Measurements from ENCODE around the gene RNASET2. TPM values are rescaled to one million over a fixed set of nuclear protein-coding genes. Genes with fewer than 3 reads are reported as not detected.

Gene RNASET2
- total RNA-seq, 1 donor from 2014 or later = 32.3 TPM

- H3K4me3 Mint-ChIP-seq = no peak overlapping the region
- TF ChIP-seq, protein P1, sequence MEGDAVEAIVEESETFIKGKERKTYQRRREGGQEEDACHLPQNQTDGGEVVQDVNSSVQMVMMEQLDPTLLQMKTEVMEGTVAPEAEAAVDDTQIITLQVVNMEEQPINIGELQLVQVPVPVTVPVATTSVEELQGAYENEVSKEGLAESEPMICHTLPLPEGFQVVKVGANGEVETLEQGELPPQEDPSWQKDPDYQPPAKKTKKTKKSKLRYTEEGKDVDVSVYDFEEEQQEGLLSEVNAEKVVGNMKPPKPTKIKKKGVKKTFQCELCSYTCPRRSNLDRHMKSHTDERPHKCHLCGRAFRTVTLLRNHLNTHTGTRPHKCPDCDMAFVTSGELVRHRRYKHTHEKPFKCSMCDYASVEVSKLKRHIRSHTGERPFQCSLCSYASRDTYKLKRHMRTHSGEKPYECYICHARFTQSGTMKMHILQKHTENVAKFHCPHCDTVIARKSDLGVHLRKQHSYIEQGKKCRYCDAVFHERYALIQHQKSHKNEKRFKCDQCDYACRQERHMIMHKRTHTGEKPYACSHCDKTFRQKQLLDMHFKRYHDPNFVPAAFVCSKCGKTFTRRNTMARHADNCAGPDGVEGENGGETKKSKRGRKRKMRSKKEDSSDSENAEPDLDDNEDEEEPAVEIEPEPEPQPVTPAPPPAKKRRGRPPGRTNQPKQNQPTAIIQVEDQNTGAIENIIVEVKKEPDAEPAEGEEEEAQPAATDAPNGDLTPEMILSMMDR (conservative IDR thresholded peaks at IDR 0.05) = no peak
- H3K4me1 Mint-ChIP-seq (ENCODE audit: unreplicated experiment) = no peaks in the 10 kb centered on the region
- no peak for DNase-seq (ENCODE audit: extremely low spot score, unreplicated experiment)
- H3K9me3 Mint-ChIP-seq = no peaks in the 10 kb centered on the region
- no peaks in the 10 kb centered on the region for H3K27me3 Mint-ChIP-seq
- H3K36me3 Mint-ChIP-seq = peaks cover 21% of the 10 kb centered on the region
- no peak overlapping the region for H3K27ac Mint-ChIP-seq
Measured at GRCh38 chr6:166942393-166943168, 13.8 kb downstream of the RNASET2 start.

GRCh38 chr6:166940643-166941068 lies 15.7 kb downstream of the RNASET2 start:
- TF ChIP-seq, protein P1 (conservative IDR thresholded peaks at IDR 0.05) = no peak
- Mint-ChIP-seq H3K27ac (no peak overlapping the region), H3K27me3 (no peaks in the 10 kb centered on the region), H3K36me3 (peaks cover 23% of the 10 kb centered on the region), H3K4me1 (ENCODE audit: unreplicated experiment) (no peaks in the 10 kb centered on the region), H3K9me3 (no peaks in the 10 kb centered on the region), H3K4me3 (no peak overlapping the region)
- peak; percentile 32 for DNase-seq (ENCODE audit: extremely low spot score, unreplicated experiment)

DNA sequence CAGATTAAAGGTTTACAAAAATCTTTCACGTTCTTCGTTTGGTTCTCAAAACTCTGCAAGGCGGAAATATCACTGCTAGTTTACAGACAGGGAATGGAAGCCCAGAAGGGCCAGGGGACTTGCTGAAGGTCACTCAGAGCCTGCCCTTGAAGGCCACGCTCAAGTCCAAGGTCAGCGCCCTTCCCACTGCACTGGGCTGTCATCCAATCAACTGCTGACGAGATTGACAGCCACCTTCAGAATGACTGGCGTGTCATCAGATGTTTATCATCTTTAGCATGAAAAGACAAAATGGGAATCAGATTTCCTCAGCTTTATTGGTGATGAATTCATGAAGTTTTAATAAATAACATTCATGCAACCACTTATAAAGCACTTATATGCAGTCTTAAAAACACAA lies 16.5 kb downstream of the RNASET2 start:
- DNase-seq (ENCODE audit: extremely low spot score, unreplicated experiment) = peak; percentile 45
- Mint-ChIP-seq H3K4me1 (ENCODE audit: unreplicated experiment) (no peaks in the 10 kb centered on the region), H3K27me3 (no peaks in the 10 kb centered on the region), H3K4me3 (no peak overlapping the region), H3K27ac (no peak overlapping the region), H3K36me3 (peaks cover 19% of the 10 kb centered on the region), H3K9me3 (no peaks in the 10 kb centered on the region)
- TF ChIP-seq, protein P1 (conservative IDR thresholded peaks at IDR 0.05) = no peak

DNA sequence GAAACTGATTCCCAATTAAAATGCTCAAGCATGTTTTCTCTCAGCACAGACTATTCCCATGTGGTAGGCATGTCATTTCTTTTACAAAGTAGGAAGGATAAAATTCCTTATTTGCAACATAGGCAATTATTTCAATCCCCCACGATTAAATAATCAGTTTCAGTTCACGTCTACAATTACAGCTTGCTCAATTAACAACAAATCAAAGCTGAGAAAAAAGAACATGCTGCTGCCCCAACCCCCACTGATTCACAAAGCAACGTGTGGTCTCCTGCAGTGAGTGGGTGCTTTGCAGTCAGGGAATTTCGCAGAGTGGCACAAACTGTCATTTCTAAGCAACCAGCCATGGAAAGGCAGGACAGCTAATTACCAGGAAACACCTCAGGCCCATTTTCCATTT lies 17.0 kb downstream of the RNASET2 start:
- H3K4me1 Mint-ChIP-seq (ENCODE audit: unreplicated experiment) = no peaks in the 10 kb centered on the region
- peaks cover 19% of the 10 kb centered on the region for H3K36me3 Mint-ChIP-seq

DNA sequence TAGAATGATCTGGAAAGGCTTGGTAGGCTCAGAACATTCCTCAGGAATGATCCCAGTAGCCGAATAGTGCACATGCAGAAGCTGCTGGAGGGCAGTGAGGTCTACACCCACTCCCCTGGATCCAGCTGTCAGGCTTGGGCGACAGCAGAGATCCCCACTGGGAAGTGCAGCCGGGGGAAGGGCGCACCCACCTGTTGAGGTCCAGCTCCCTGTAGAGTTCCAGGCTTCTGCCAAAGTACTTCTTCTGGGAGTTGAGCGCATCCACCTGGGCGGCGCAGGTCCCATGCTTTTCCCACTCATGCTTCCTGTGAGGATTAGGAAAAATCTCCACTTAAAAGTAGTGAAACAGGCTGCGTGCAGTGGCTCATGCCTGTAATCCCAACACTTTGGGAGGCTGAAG lies 17.6 kb downstream of the RNASET2 start:
- peaks cover 19% of the 10 kb centered on the region for H3K36me3 Mint-ChIP-seq
- DNase-seq (ENCODE audit: extremely low spot score, unreplicated experiment) = peak; percentile 56
- no peak overlapping the region for H3K27ac Mint-ChIP-seq
- H3K9me3 Mint-ChIP-seq = no peaks in the 10 kb centered on the region
- H3K4me1 Mint-ChIP-seq (ENCODE audit: unreplicated experiment) = no peaks in the 10 kb centered on the region
- no peak overlapping the region for H3K4me3 Mint-ChIP-seq
- TF ChIP-seq, protein P1 (conservative IDR thresholded peaks at IDR 0.05) = no peak
- no peaks in the 10 kb centered on the region for H3K27me3 Mint-ChIP-seq

More for the DNA sequence above, 17.0 kb downstream of the RNASET2 start:
- Mint-ChIP-seq H3K27me3 (no peaks in the 10 kb centered on the region), H3K9me3 (no peaks in the 10 kb centered on the region), H3K4me3 (no peak overlapping the region), H3K27ac (no peak overlapping the region)
- TF ChIP-seq, protein P1 (conservative IDR thresholded peaks at IDR 0.05) = no peak
- peak; percentile 18 for DNase-seq (ENCODE audit: extremely low spot score, unreplicated experiment)
